Suprapubic skin (tissue), 3 donors: ENCODE measurements around the gene SORCS2.

Experiments used
- CTCF ChIP-seq, 2 donors: fragments of 200-600 bp in 1 of 2; fragments of 450-650 bp in 1 of 2; sonication (generic) in 1 of 2; IDR thresholded peaks; one replicate each; pipeline ENCODE4 v1.5.1; 2016 to 2019; ENCODE audit warnings: antibody characterized with exemption in 2 of 2, mild to moderate bottlenecking in 1 of 2, moderate library complexity in 1 of 2
- EP300 ChIP-seq: sonication (generic); formaldehyde crosslinking; IDR thresholded peaks from one replicate; pipeline ENCODE4 v1.6.1; 2017; ENCODE audit warnings: antibody characterized with exemption

GRCh38 chr4:7206911-7207567 is 14.7 kb downstream of the SORCS2 start:
- TF ChIP-seq CTCF (IDR thresholded peaks at IDR 0.05) = no peak
- no peak for TF ChIP-seq EP300
